ENCODE data around the gene PYY.

Gene PYY

DNA sequence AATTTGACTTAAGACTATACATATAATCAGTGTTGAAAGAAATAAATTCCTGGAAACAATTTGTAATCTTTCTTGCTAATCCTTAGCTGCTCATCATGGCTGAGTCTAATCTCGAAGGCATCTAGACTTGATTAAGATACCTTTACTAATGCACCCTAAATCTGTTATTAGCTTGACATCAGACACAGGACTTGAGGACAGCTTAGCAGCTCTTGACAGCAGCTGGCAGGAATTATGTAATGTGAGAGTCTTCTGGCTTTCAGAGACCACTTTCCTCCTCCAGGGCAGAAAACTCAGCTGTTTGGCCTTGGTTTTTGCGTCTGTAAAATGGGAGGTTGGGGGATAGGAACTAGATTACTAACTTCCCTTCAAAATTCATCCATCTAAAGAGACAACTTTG lies 39.3 kb downstream of the PYY start:
- no peak for DNase-seq

GRCh38 chr17:43913584-43913983 lies 40.2 kb downstream of the PYY start:
- no peak for DNase-seq

- no peak for DNase-seq
Observed at GRCh38 chr17:43912635-43913304, 41.0 kb downstream of the PYY start.

DNA sequence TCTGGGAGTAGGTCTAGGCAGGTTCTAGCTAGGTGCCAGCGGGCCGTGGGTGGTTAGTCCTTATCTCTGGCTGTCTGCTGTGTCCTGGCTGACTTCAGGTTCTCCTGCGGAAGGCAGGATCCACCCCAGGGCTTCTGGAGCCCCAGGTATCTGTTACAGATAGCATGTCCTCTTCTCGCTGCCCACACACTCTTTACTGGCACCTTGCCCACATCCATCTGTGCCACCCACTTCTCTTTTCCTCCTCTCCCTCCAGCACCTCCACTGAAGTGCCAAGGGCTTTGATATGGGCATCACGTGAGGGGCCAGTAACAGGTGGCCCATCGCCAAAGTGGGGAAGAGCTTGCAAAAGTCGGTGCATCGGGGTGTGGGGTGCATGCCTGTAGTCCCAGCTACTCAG lies 41.8 kb downstream of the PYY start:
- no peak for DNase-seq

DNA sequence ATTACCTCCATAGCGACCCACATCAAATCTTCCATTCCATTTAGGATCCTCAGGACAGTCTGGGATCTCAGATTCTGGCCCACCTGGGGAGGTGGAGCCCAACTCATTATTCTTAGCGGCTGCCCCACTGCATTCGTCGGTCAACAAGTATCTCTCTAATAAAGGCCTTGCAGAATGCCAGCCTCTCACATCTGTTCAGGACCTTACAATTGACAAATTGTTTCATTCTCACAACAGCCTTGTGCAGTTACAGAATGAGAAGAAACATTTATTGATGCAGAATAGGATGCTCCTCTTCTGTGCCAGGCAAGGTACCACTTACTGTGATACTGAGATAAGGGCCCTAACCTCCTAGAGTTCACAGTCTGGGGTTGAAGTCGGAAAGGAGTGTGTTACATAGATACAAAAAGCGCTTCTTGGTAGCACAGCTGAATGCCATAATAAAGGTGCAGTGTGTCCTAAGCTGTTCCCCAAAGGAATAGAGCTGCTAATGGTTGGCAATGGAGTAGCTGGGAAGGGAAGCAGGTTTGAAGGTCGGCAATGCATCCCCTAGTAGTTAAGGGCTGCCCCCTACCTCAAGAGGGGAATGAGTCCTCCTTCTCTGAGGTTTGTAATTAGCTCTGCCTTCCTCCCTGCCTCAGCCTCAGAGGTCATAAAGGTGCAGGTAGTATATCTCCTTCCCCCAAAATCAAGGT lies 44.1 kb downstream of the PYY start:
- DNase-seq: no peak

DNA sequence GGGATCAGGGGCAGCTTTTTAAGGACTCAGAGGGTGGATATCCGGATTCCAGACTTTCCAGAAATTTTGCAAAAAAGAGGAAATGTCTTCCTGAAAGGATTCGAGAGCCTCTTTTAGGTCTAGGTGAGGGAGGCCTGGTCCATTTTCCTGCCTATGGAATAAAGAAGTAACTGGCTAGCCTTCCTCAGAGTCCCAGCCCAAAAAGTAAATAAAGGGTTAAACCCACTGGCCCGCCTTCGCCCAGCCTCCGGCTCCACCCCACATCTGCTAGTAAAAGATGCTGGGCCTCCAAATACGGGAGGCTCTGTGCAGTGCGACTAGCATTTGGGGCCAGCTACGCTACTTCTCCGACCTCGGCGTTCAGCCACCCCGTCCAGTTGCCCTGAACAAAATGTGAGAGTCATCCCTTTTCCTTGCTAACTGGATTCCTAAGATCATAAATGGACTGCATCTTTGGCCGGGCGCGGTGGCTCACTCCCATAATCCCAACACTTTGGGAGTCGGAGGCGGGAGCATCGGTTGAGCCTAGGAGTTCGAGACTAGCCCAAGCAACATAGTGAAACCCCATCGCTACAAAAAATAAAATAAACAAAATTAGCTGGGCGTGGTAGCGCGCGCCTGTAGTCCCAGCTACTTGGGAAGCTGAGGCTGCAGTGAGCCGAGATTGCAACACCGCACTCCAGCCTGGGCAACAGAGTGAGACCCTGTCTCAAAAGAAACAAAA lies 45.6 kb downstream of the PYY start:
- DNase-seq: no peak

DNA sequence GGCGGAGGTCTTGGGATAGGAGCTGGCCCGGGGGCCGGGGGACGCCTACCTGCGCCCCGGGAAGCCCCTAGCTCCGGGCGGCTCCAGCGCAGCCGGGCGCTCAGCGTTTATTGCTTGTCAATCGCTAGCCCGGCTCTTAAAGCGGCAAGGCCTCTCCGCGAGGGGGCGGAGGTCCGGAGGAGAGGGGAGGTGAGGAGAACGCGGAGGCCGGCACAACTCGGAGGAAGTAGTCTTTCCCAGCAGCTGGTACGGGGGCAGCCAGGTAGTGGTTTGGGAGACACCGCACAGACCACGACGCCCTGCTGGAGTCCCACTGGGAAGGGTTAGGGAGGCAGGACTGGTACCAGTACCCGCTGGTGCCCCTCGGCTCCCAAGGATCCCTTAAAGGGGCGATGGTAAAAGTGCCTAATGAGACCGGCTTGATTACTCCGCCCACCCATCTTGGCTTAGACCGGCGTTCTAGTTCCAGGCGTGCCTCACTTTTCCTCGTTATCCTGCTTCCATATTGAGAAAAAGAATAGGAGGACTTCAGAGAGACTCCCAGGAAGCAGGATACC lies 46.2 kb downstream of the PYY start, which contains the start of gene MPP2:
Gene MPP2, minus strand, starts transcription at position 112 of the 557 bp plus-strand sequence. CDS start 3,076 bp downstream, outside the sequence.
- no peak for DNase-seq

- DNase-seq: no peak
Observed at GRCh38 chr17:43906951-43907424, 46.8 kb downstream of the PYY start.

- DNase-seq: no peak
Observed at GRCh38 chr17:43905985-43906852, 47.5 kb downstream of the PYY start.

DNA sequence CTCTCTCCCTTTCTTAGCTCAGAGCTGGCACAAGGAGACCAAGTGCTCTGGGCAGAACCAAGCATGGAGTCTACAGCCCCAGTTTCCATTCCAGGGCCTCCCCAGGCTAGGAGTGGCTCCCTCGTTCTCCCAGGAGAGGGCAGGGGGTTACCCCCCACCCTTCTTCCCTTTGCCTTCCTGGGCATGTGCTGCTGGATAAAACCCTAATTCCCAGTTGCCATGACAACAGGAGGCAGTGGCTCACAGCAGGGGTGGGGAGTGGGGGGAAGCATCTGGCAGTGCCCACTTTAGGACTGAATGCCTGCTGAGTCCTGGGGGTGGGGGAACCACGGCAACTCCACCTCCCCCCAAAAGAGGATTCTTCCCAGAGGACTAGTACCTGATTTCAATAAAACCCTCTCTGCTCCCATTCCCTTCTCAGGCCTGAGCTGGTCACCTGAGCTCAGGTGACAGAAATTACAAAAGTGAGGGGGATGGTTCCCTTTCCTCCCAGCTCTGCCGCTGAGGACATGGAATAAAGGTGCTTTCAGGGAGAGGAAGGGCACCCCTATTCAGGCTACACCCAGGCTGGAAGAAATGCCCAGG lies 48.2 kb downstream of the PYY start:
- no peak for DNase-seq
